Epithelial cell of proximal tubule (primary cell): ENCODE results near the gene CARMIL1. TPM values are rescaled to one million over a fixed set of nuclear protein-coding genes. Genes with fewer than 3 reads are reported as not detected.

Experiments
- DNase-seq: peaks from one replicate; pipeline ENCODE4 v3.0.0-alpha.2; 2011; ENCODE audit warnings: low read depth
- H3K4me3 ChIP-seq: 2 replicates; pipeline ENCODE4 v1.5.1; 2011; ENCODE audit warnings: low read depth, mild to moderate bottlenecking, low read length
- total RNA-seq: library from RNA; depleted of rRNA; stranded (reverse); fragments of >200 nt; gene quantifications from 2 replicates; pipeline ENCODE4 v1.2.3, GENCODE V29; 2015
- TF ChIP-seq, protein P1 (sequence below): conservative IDR thresholded peaks from 2 replicates; pipeline ENCODE4 v1.5.1; 2012; ENCODE audit warnings: low read depth, mild to moderate bottlenecking, low read length

Gene CARMIL1
- 27.7 and 29.6 TPM in 2 replicates for total RNA-seq

- DNase-seq: no peak
These were observed at the start of gene CARMIL1 for GRCh38 chr6:25278914-25279747. Gene CARMIL1 (plus strand): TSS chr6:25279374. CDS start chr6:25279796, 422 bp downstream.

DNA sequence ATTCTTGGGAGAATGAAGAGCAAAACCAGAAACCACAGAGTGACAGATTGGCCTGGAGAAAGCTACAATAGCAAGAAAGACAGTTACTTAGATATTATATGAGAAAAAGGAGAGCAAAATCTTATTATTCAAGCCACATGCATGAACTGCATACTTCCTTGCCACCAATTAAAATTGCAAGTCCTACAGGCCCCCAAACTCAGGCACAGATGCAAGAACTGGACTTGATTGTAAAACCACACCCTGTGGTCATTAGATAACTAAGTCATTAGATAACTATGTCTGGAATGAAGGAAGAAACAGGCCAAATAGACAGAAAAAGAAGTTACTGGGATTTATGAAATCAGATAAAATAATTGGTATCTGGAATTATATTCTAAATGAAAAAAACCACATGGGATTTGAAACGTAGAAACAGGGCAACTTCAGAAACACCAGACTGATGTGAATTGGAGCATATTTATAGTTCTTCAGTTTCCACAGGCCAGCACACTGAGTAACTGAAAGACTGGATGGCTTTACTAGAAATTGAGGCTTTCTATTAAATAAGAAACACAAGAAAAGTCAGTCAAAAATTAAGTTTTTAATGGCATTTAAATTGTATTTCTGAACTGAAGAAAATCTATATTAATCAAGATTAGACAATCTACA is 49.4 kb upstream of the CARMIL1 start:
- peak; percentile 26 for DNase-seq
- no peak overlapping the region for H3K4me3 ChIP-seq

More at GRCh38 chr6:25278914-25279747, at the start of gene CARMIL1:
- peak within 1 kb of the TSS; percentile 99 for H3K4me3 ChIP-seq
- TF ChIP-seq, protein P1, sequence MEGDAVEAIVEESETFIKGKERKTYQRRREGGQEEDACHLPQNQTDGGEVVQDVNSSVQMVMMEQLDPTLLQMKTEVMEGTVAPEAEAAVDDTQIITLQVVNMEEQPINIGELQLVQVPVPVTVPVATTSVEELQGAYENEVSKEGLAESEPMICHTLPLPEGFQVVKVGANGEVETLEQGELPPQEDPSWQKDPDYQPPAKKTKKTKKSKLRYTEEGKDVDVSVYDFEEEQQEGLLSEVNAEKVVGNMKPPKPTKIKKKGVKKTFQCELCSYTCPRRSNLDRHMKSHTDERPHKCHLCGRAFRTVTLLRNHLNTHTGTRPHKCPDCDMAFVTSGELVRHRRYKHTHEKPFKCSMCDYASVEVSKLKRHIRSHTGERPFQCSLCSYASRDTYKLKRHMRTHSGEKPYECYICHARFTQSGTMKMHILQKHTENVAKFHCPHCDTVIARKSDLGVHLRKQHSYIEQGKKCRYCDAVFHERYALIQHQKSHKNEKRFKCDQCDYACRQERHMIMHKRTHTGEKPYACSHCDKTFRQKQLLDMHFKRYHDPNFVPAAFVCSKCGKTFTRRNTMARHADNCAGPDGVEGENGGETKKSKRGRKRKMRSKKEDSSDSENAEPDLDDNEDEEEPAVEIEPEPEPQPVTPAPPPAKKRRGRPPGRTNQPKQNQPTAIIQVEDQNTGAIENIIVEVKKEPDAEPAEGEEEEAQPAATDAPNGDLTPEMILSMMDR: peak; percentile 72

GRCh38 chr6:25232479-25232878 is 46.7 kb upstream of the CARMIL1 start:
- no peak for DNase-seq
- H3K4me3 ChIP-seq: no peak overlapping the region
- TF ChIP-seq, protein P1: no peak

More for the DNA sequence above, 49.4 kb upstream of the CARMIL1 start:
- TF ChIP-seq, protein P1: no peak

GRCh38 chr6:25233226-25233625 is 45.9 kb upstream of the CARMIL1 start:
- TF ChIP-seq, protein P1: no peak
- no peak for DNase-seq
- no peak overlapping the region for H3K4me3 ChIP-seq

DNA sequence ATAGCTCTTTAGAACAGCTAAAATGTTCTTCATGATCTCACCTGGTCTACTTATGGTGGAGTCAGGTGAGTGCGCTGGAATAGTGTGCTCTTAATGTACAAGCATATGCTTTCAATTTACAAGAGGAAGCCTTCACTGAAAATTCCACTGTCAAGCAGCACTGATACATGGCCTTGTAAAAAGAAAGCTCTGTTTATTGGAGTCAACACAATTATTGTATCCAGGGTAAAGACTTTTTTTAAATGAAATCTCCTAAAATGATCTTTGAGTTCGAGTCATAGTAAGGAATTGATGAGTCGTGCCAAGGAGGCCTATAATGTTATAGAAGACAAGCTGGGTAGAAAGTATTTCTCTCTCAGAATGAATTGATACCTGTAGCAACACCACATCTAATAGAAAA is 41.6 kb upstream of the CARMIL1 start:
- H3K4me3 ChIP-seq: no peak overlapping the region
- TF ChIP-seq, protein P1: no peak
- DNase-seq: no peak

- DNase-seq: no peak
- TF ChIP-seq, protein P1: no peak
These were observed 40.1 kb upstream of the CARMIL1 start for GRCh38 chr6:25239059-25239458.

More at GRCh38 chr6:25239059-25239458, 40.1 kb upstream of the CARMIL1 start:
- H3K4me3 ChIP-seq: no peak overlapping the region
